Measurements from ENCODE around the gene ZNF593. TPM values are rescaled to one million over a fixed set of nuclear protein-coding genes. Genes with fewer than 3 reads are reported as not detected.

ZNF593 gene
- total and polyA plus RNA-seq, 2 experiments from 2014 or later, result 26.2 to 108 TPM

- peaks cover 5% of the 10 kb centered on the region; the same call in 1 of the 2 replicates for H4K20me1 ChIP-seq (replicated peaks; ENCODE audit: insufficient read depth)
- H3K27ac Mint-ChIP-seq, result no peak overlapping the region
- H3K36me3 Mint-ChIP-seq (ENCODE audit: low read depth), result no peaks in the 10 kb centered on the region
- TF ChIP-seq REST (IDR thresholded peaks at IDR 0.05; ENCODE audit: unreplicated experiment), result no peak
- TF ChIP-seq JUNB (IDR thresholded peaks at IDR 0.05; ENCODE audit: unreplicated experiment), result no peak
- no peak for TF ChIP-seq CREB1 (CRISPR knock-in tag; IDR thresholded peaks at IDR 0.05; ENCODE audit: low read depth)
- no peak for TF ChIP-seq NANOG (IDR thresholded peaks at IDR 0.05; ENCODE audit: borderline replicate concordance)
- no peak for TF ChIP-seq STAT1 (IDR thresholded peaks at IDR 0.05; ENCODE audit: unreplicated experiment)
- TF ChIP-seq EZH2phosphoT487 (IDR thresholded peaks at IDR 0.05; ENCODE audit: unreplicated experiment), result no peak
- no peak for TF ChIP-seq ZNF114 (CRISPR knock-in tag; IDR thresholded peaks at IDR 0.05)
- no peak for TF ChIP-seq CTCF (conservative IDR thresholded peaks at IDR 0.05; ENCODE audit: low read depth in 2 of 2)
- no peak for TF ChIP-seq ZNF331 (CRISPR knock-in tag; IDR thresholded peaks at IDR 0.05; ENCODE audit: low read depth)
- H3K27me3 Mint-ChIP-seq (ENCODE audit: insufficient read depth, low read depth, poor library complexity), result peaks cover 74% of the 10 kb centered on the region
- peaks cover 59% of the 10 kb centered on the region for H3K4me1 Mint-ChIP-seq
- ATAC-seq (peak; percentile 10), DNase-seq (ENCODE audit: low spot score) (peak; percentile 67)
- H3K9me3 Mint-ChIP-seq, result no peaks in the 10 kb centered on the region
- peak overlapping the region; percentile 89 for H3K4me2 ChIP-seq
- no peaks in the 10 kb centered on the region for H3K79me2 ChIP-seq (replicated peaks; ENCODE audit: insufficient read depth)
- peak overlapping the region; percentile 58 for H3K4me3 ChIP-seq
- no peak overlapping the region for H3K27ac ChIP-seq (ENCODE audit: low read depth)
- H3K9me2 ChIP-seq (ENCODE audit: insufficient read depth), result no peaks in the 10 kb centered on the region
- H2AFZ ChIP-seq, result no peak overlapping the region
- peak overlapping the region; percentile 76 for H3K4me3 Mint-ChIP-seq
- H3K27me3 ChIP-seq (ENCODE audit: insufficient read depth), result peaks cover 98% of the 10 kb centered on the region
- H3K36me3 ChIP-seq (ENCODE audit: insufficient read depth), result no peaks in the 10 kb centered on the region
- H3K4me1 ChIP-seq (ENCODE audit: insufficient read depth), result peaks cover 43% of the 10 kb centered on the region
- peaks cover 7% of the 10 kb centered on the region; the same call in 1 of the 2 replicates for H3F3A ChIP-seq (replicated peaks; ENCODE audit: low read depth)
These were observed 14.1 kb upstream of the ZNF593 start for GRCh38 chr1:26155370-26156284.
